Psoas muscle (tissue), 8 donors: ENCODE results near the gene ESPL1. TPM values are rescaled to one million over a fixed set of nuclear protein-coding genes. Genes with fewer than 3 reads are reported as not detected.

Experiments
- ATAC-seq, 4 donors: fragments of 200-7000 bp; cut with Tn5 transposase; one replicate each; pipeline ENCODE4 v1.9.1; 2020; ENCODE audit warnings: moderate library complexity in 3 of 4, mild to moderate bottlenecking in 2 of 4
- DNase-seq, 2 donors: peaks; one replicate each; pipeline ENCODE4 v3.0.0-alpha.2; 2020
- H3K27ac ChIP-seq: fragments of 200-600 bp; one replicate; pipeline ENCODE4 v1.8.0; 2022
- H3K27me3 ChIP-seq, 3 donors: fragments of 200-600 bp in 1 of 3; one replicate each; pipeline versions ENCODE4 v1.6.1 to v1.8.0; 2013 to 2022; ENCODE audit warnings: low read length in 2 of 3, mild to moderate bottlenecking in 2 of 3, moderate library complexity in 1 of 3; ENCODE audit not compliant: insufficient read depth in 3 of 3
- H3K36me3 ChIP-seq, 2 donors: fragments of 200-600 bp in 1 of 2; one replicate each; pipeline versions ENCODE4 v1.6.1 to v1.8.0; 2013 to 2022; ENCODE audit warnings: low read depth in 1 of 2, mild to moderate bottlenecking in 1 of 2, moderate library complexity in 1 of 2; ENCODE audit not compliant: insufficient read depth in 1 of 2
- H3K4me1 ChIP-seq: fragments of 200-600 bp; one replicate; pipeline ENCODE4 v1.8.0; 2022
- H3K4me3 ChIP-seq: fragments of 200-600 bp; one replicate; pipeline ENCODE4 v1.8.0; 2022; ENCODE audit warnings: mild to moderate bottlenecking
- H3K9me3 ChIP-seq: fragments of 200-600 bp; one replicate; pipeline ENCODE4 v1.8.0; 2022
- WGBS, 3 donors: extraction: QIAGEN DNeasy Blood & Tissue Kit; methylation state at CpG; one replicate each; pipeline versions ENCODE4 v1.1.6 to v1.1.7; 2013; 5-methylcytosine and 5-hydroxymethylcytosine counted together
- intact Hi-C, 2 donors: fragments of 100-400 bp; cut with DNase I; formaldehyde crosslinking; loops; one replicate each; pipeline versions ENCODE4 v1.11.0 to v1.14.2; 2022
- polyA plus RNA-seq, 3 donors: library from polyadenylated mRNA; stranded (reverse); fragments of 200-250 nt; gene quantifications; one replicate each; pipeline ENCODE4 v1.2.3, GENCODE V29; 2013
- total RNA-seq, 4 donors: library from RNA; stranded (reverse); fragmentation: NEBNext Ultra II Directional in 2 of 4; extraction: Animal tissue kit (Norgen Biotek cat#: 25700) in 2 of 4; gene quantifications; one replicate each; pipeline versions ENCODE4 v1.2.1 to v1.2.4, GENCODE V29; 2021 to 2023
- TF ChIP-seq, protein P1 (sequence below): fragments of 200-600 bp; IDR thresholded peaks from one replicate; pipeline ENCODE4 v1.8.0; 2022; ENCODE audit warnings: antibody characterized with exemption
- donor health status: healthy with polysubstance abuse.
- donor health status: DM: no; HTN: no; CAD: no; lungs with moderate emphysema.
- donor health status: Bipolar disorder and iron deficiency.
- donor health status: healthy.
- donor health status: DM: yes; HTN: yes; CAD: no.
- donor health status: DM: no; HTN: no; CAD: no.
- donor health status: DM: no; HTN: no; CAD: no.
- donor health status: DM: yes; HTN: yes; CAD: no.

ESPL1 gene
- total and polyA plus RNA-seq, 7 donors = 0.03 to 0.48 (median 0.30) TPM; not detected in 2

DNA sequence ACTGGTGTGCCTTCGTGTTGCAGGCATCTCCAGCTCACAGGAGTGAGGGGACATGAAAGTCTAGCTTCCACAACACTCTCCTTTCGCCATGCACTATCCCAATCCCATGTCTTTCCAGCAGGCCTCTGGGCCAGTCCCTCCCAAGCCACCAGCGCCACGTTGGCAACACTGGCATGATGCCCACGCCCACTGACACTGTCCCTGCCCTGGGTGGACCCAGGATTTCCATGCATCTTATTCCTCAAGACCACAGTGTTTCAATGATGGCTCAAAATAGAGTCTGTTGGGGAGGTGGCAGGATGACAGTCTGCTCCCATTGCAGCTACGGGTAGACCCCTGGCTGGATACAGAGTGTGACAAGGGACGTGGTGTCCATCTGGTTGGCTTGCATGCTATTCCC is 65.7 kb downstream of the ESPL1 start:
- Histone ChIP-seq H3K27me3 (peaks cover 0 to 22% (median 7%) of the 10 kb centered on the region in 3 donors), H3K4me1 (no peaks in the 10 kb centered on the region), H3K27ac (no peak overlapping the region), H3K9me3 (no peaks in the 10 kb centered on the region), H3K36me3 (no peaks in the 10 kb centered on the region), H3K4me3 (no peak overlapping the region)
- WGBS, 3 donors = 53 to 63% (median 60%) methylated on average over 7 of the region's 7 CpGs
- no peak for ATAC-seq
- DNase-seq = peak in 1 of 2 donors; percentile 2
- intact Hi-C loops = no loop called here
- TF ChIP-seq, protein P1, sequence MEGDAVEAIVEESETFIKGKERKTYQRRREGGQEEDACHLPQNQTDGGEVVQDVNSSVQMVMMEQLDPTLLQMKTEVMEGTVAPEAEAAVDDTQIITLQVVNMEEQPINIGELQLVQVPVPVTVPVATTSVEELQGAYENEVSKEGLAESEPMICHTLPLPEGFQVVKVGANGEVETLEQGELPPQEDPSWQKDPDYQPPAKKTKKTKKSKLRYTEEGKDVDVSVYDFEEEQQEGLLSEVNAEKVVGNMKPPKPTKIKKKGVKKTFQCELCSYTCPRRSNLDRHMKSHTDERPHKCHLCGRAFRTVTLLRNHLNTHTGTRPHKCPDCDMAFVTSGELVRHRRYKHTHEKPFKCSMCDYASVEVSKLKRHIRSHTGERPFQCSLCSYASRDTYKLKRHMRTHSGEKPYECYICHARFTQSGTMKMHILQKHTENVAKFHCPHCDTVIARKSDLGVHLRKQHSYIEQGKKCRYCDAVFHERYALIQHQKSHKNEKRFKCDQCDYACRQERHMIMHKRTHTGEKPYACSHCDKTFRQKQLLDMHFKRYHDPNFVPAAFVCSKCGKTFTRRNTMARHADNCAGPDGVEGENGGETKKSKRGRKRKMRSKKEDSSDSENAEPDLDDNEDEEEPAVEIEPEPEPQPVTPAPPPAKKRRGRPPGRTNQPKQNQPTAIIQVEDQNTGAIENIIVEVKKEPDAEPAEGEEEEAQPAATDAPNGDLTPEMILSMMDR = no peak

DNA sequence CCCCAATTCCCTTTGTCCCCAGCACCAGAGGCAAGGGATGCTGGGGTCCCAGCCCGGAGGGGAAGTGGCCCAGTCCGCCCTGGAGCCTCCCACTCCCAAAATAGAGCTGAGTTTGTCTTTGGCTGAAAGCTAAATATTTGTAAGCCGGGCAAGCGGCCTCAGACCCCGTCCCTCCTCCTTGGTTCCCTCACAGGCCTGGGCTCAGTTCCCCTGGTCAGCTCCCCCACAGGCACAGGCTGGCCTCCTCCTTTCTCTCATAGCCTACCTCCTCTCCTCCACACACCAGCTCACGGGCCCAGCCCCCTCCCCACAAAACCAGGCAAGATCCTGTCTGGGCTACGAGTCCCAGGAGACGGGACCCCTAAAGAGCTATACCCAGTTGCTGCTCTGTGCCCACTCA is 66.7 kb downstream of the ESPL1 start:
- DNase-seq (no peak), ATAC-seq (no peak)
- intact Hi-C loops = no loop called here
- H3K36me3 ChIP-seq = no peaks in the 10 kb centered on the region
- no peak overlapping the region for H3K4me3 ChIP-seq
- 81 to 86% (median 85%) methylated on average over 8 of the region's 8 CpGs for WGBS, 3 donors
- H3K27ac ChIP-seq = no peak overlapping the region
- no peaks in the 10 kb centered on the region for H3K9me3 ChIP-seq
- TF ChIP-seq, protein P1 = no peak
- no peaks in the 10 kb centered on the region for H3K4me1 ChIP-seq
- peaks cover 0 to 22% (median 7%) of the 10 kb centered on the region in 3 donors for H3K27me3 ChIP-seq

DNA sequence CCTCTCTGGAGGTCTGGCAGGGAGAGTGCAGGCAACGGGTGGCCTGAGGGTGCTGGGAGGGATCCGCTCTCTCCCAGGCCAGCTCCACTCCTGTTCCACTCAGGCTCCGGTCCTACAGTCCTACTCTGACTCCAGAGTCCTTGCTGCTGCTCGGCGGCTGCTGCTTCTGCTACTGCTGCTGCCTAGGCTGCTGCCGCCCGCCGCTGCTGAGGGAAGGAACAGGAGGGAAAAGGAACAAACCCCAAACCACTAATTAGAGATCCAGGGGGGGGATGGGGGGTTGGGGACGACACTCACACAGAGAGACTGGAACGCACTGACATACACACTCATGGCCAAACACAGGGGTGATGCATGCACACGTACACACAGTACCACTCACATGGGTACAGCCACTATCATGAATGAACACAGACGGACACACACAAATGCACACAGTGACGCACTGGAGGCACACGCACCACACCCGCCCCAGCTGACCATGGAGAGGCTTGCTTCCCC is 68.1 kb downstream of the ESPL1 start, which contains the start of gene SP7:
Gene SP7, minus strand, starts transcription at position 174 of the 501 bp plus-strand sequence. CDS start 708 bp downstream, outside the sequence.
- WGBS, 3 donors = 40 to 56% (median 44%) methylated on average over 13 to 15 of the region's 15 CpGs
- intact Hi-C loops = no loop called here
- no peaks in the 10 kb centered on the region for H3K4me1 ChIP-seq
- H3K27ac ChIP-seq = no peak within 1 kb of the TSS
- no peaks in the 10 kb centered on the region for H3K9me3 ChIP-seq
- no peaks in the 10 kb centered on the region for H3K36me3 ChIP-seq
- ATAC-seq (no peak), DNase-seq (peak in 1 of 2 donors; percentile 38)
- H3K4me3 ChIP-seq = no peak within 1 kb of the TSS
- TF ChIP-seq, protein P1 = no peak
- H3K27me3 ChIP-seq = peaks cover 0 to 22% (median 7%) of the 10 kb centered on the region in 3 donors

DNA sequence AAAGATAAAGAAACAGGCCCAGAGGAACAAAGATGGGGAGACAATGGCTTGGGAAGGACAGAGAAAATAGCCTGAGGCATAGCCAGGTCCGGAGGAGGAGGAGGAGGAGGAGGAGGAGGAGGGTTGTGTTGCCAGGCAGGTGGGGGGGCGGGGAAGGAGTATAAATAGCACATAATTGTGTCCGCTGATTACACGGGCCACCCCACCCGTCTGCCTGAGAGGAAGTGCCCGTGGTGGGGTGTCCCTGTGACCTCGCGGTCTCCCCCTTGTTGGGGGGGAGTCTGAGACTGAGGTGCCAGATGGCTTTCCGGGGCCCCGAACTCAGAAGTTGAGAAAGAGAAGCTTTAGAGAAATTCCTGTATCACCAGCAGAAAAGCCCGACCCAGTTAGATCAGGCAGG is 69.9 kb downstream of the ESPL1 start:
- Histone ChIP-seq H3K4me1 (no peaks in the 10 kb centered on the region), H3K4me3 (no peak overlapping the region), H3K27ac (no peak overlapping the region), H3K9me3 (no peaks in the 10 kb centered on the region), H3K27me3 (peaks cover 0 to 22% (median 6%) of the 10 kb centered on the region in 3 donors), H3K36me3 (no peaks in the 10 kb centered on the region)
- WGBS, 3 donors = 25 to 29% (median 27%) methylated on average over 11 of the region's 11 CpGs
- peak in 1 of 2 donors; percentile 42 for DNase-seq
- intact Hi-C loops = no loop called here
- TF ChIP-seq, protein P1 = no peak
- no peak for ATAC-seq

DNA sequence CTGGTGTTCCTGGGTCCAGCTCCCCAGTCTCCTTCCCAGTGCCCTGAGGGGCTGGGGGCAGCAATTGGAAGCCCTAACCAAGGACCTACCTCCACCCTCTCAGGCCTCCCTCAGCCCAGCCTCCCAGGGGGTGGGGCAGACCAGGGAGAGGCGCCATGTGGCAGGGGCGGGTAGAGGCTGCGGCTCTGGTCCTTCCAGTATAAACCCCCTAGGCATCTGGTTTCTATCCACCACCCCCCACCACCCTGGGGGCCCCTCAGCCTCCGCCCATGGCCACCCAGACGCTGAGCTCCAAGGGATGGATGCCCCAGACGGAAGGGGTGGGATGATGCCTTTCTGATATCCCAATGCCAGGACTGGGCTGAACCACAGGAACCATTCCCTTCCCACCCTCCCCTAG is 70.8 kb downstream of the ESPL1 start:
- H3K4me1 ChIP-seq = no peaks in the 10 kb centered on the region
- TF ChIP-seq, protein P1 = no peak
- H3K27ac ChIP-seq = no peak overlapping the region
- H3K27me3 ChIP-seq = peaks cover 0 to 22% (median 6%) of the 10 kb centered on the region in 3 donors
- no peak overlapping the region for H3K4me3 ChIP-seq
- no peaks in the 10 kb centered on the region for H3K36me3 ChIP-seq
- H3K9me3 ChIP-seq = no peaks in the 10 kb centered on the region
- WGBS, 3 donors = 47 to 51% (median 47%) methylated on average over 6 of the region's 6 CpGs
- DNase-seq (peak in 1 of 2 donors; percentile 43), ATAC-seq (no peak)
- intact Hi-C loops = no loop called here
